Stimulated activated CD4-positive, alpha-beta T cell treated with anti-CD3 and anti-CD28 coated beads, Interleukin-4, amount 100 ng/mL, for 4 hours (primary cell): Measurements from ENCODE around the gene SELENOI.
A peak's percentile ranks its signal among the peaks of the same experiment; 100 is the strongest.
"Not testable (repeated sequence)": the region's sequence is repeated elsewhere in the genome, so short reads cannot be mapped to it uniquely, and the experiment has no call there.

ENCODE experiments used
- DNase-seq, 2 experiments: peaks; one replicate each; pipeline ENCODE4 v3.0.0-alpha.2; 2020

Gene SELENOI

GRCh38 chr2:26345545-26346453, at the start of gene SELENOI:
Gene SELENOI, plus strand, starts transcription at chr2:26346143. Its CDS starts 90 bp downstream, at chr2:26346233.
- DNase-seq, result peak; percentile 98 to 99

DNA sequence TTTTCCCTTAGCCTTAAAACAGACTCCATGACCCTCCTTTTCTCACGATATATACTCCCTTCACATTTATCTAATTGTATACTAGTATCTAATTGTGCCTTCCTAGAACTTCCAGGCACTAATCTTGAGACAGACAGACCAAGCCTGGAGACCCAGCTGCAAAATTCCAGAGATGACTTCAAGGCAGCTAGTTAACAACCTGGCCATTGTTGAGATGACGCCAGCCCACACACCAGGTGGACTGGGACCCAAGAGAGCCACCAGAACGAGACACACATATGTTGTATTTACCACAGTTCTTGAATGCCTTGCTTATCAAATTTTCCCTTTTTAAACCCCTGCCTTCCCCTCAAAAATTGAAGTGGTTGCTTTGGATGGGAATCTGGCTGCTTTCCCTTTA, 48.9 kb upstream of the SELENOI start:
- DNase-seq, result no peak

GRCh38 chr2:26298286-26298637, 47.7 kb upstream of the SELENOI start:
- no peak for DNase-seq

- DNase-seq, result peak in 1 of 2 experiments; percentile 51
Observed at GRCh38 chr2:26298638-26299393, 47.1 kb upstream of the SELENOI start.

GRCh38 chr2:26299471-26300101, 46.4 kb upstream of the SELENOI start:
- DNase-seq, result no peak

GRCh38 chr2:26300234-26300925, 45.6 kb upstream of the SELENOI start:
- peak in 1 of 2 experiments; percentile 30 for DNase-seq

GRCh38 chr2:26302846-26303245, 43.1 kb upstream of the SELENOI start:
- no peak for DNase-seq

DNA sequence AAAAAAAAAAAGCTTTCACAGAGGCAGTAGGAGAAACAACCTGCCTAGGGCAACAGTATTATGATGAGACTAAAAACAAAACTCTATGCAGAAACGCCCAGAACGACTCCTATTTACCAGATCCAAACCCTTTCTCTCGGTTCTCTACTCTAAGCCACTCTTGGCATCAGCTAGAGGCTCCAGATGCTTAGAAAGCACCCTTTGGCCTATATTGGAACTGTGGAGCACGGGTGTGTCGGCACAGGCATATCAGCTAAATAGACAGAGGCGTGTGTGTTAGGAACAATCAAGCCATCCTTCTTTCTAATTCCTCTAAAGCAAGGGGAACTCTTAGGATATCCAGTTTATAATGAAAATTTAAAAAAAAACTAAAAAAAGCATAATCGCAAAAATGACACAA, 40.8 kb upstream of the SELENOI start:
- not testable (repeated sequence) for DNase-seq

- no peak for DNase-seq
Observed at GRCh38 chr2:26305540-26305939, 40.4 kb upstream of the SELENOI start.

DNA sequence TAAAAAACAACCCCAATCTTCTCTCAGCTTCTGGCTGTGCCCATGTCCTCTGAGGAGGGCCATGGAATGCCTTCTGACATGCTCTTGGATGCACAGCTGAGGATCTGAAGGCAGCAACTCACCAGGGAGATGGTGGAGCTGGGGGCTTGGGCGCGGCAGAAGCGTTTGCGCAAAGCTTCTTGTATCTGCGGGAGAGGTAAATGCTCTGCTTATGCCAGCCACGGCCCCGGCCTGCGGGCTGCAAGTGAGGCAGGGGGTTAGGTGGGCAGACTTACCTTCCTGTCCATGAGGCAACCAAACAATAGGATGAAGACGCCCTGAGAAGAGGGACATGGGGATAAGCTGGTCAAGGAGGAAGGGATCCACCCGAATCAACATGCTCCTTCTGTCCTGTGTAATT, 36.0 kb upstream of the SELENOI start:
- no peak for DNase-seq

DNA sequence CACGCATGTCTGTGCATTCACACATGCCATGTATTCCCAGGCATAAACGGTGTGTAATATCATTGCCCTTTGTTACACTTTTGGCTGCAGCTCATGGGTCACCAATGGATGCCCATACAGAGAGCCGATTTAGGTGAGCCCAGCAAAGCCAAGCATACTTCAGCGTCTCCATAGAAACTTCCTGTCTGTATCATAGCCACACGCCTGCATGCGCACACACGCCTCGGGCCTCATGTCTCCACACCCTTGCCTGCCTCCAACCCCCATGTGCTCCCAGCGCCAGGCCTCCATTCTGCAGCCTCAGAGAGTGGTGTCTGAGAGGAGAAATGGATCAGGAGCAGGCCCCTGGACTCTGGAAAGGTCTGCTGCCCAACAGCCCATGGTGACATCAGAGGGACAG, 33.5 kb upstream of the SELENOI start:
- DNase-seq, result no peak

DNA sequence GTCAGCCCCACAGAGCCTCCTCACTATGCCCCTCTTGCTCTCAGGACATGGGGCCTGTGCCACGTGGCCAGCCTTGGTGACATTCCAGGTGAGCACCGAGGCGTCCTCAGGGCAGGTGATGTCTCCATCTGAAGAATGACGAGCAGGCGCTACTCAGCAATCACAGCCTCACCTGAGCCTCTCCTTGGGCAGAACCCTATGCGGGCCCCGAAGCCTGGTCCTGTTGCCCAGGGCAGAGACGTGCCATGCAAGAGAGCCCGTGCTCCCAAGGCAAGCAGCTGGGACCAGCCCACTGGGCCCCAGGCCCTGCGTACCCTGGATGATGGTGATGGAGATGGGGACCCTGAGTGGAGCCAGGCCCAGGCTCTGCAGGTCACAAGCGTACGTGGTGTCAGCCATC, 32.5 kb upstream of the SELENOI start:
- no peak for DNase-seq

DNA sequence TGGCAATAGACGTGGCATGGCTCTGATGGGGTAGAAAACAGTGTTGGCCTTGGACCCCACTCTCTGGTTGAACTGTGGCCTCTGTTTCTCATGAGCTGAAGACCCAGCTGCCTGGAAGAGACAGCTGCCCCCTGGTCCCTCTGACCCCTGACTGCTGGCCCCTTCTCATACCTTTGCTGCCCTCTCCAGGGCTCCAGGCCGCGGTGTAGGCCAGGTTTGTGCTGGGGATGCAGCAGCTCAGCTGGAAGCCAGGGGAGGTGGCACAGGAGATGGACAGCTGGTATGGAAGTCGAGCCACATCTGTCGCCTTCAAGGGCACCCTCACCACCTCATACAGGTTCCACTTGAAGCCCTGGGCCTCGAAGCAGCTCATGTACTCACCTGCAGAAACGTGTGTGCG, 31.7 kb upstream of the SELENOI start:
- no peak for DNase-seq

DNA sequence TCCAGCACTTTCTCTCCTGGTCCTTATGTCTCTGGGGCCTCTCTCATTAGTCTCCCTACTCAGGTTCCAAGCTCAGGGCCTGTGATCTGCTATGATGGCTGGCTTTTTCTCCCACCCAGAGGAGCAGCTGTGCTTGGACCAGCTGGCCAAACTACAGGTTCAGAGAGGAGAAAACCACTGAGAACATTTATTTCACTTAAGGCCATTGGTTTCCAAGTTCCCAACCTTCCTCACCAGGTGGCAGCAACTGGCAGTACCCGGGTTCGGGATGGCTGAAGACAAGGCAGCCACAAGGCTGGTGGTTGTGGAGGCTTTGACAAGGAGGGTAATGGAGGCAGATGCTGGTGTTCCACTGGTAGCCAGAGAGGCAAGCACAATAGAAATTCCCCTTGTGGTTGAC, 29.9 kb upstream of the SELENOI start:
- no peak for DNase-seq

GRCh38 chr2:26316845-26317244, 29.1 kb upstream of the SELENOI start:
- DNase-seq, result no peak

GRCh38 chr2:26317377-26318105, 28.4 kb upstream of the SELENOI start:
- DNase-seq, result no peak

GRCh38 chr2:26318950-26319349, 27.0 kb upstream of the SELENOI start:
- no peak for DNase-seq

DNA sequence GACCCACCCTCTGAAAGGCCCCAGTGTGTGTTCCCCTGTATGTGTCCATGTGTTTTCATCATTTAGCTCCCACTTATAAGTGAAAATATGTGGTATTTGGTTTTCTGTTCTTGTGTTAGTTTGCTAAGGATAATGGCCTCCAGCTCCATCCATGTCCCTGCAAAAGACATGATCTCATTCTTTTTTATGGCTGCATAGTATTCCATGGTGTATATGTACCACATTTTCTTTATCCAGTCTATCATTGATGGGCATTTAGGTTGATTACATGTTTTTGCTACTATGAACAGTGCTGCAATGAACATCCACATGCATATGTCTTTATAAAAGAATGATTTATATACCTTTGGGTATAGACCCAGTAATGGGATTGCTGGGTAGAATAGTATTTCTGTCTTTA, 21.5 kb upstream of the SELENOI start:
- DNase-seq, result not testable (repeated sequence)

GRCh38 chr2:26324903-26325302, 21.0 kb upstream of the SELENOI start:
- DNase-seq, result no peak

DNA sequence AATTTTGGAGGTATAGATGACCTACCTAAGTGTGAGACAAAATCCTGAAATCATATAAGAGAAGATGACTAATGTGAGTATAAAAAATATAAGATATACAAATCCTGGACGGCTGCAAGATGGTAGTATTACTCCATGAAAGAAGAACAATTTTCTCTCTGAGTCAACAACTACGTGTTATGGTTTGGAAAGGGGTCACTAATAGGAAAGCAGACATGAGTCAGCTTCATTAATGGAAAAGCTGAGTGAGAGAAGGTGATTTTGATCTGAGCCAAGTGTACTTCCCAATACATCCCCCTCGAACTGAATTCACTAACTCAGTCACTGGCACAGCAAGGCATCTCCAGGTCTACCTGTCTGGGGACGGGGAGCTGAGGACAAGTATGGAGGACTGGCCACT, 20.1 kb upstream of the SELENOI start:
- DNase-seq, result no peak

DNA sequence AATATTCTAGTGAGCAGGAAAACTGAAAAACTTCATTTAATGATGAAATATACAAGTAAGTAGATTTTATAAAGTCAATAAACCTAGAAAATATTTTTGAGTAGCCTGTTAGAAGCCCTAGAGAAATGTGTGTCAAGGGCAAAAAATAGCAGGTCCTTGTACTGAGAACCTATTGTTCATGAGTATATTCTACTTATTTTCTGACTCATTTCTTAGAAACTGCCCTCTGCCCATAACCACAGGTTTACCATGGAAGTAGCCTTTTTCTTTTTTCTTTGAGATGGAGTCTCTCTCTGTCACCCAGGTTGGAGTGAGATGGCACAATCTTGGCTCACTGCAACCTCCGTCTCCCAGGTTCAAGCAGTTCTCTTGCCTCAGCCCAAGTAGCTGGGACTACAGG, 19.4 kb upstream of the SELENOI start:
- DNase-seq, result no peak
